ENCODE results near the gene SAMD11.
"Not testable (repeated sequence)": the region's sequence is repeated elsewhere in the genome, so short reads cannot be mapped to it uniquely, and the experiment has no call there.

Gene SAMD11

GRCh38 chr1:978069-978834, 54.5 kb downstream of the SAMD11 start:
- no peak for DNase-seq

GRCh38 chr1:978835-979743, 55.4 kb downstream of the SAMD11 start:
- no peak for DNase-seq

- no peak for DNase-seq
Observed at GRCh38 chr1:979744-980072, 56.0 kb downstream of the SAMD11 start.

- DNase-seq, result no peak
Observed at GRCh38 chr1:980137-980571, 56.4 kb downstream of the SAMD11 start.

GRCh38 chr1:980602-981395, 57.1 kb downstream of the SAMD11 start:
- DNase-seq, result no peak

- DNase-seq, result no peak
Observed at GRCh38 chr1:981491-981954, 57.8 kb downstream of the SAMD11 start.

- DNase-seq, result no peak
Observed at GRCh38 chr1:981955-982558, 58.3 kb downstream of the SAMD11 start, which contains the start of gene PERM1. PERM1 (minus strand) TSS chr1:982093; CDS start chr1:981029, 1,064 bp downstream.

GRCh38 chr1:982765-983436, 59.2 kb downstream of the SAMD11 start:
- DNase-seq, result no peak

GRCh38 chr1:983798-984475, 60.2 kb downstream of the SAMD11 start:
- no peak for DNase-seq

- no peak for DNase-seq
Observed at GRCh38 chr1:984476-984814, 60.7 kb downstream of the SAMD11 start.

GRCh38 chr1:985126-985525, 61.4 kb downstream of the SAMD11 start:
- DNase-seq, result no peak

GRCh38 chr1:988061-988460, 64.3 kb downstream of the SAMD11 start:
- not testable (repeated sequence) for DNase-seq

GRCh38 chr1:991275-991674, 67.6 kb downstream of the SAMD11 start:
- not testable (repeated sequence) for DNase-seq

GRCh38 chr1:991895-992294, 68.2 kb downstream of the SAMD11 start:
- DNase-seq, result no peak

- no peak for DNase-seq
Observed at GRCh38 chr1:992362-992761, 68.6 kb downstream of the SAMD11 start.

- DNase-seq, result no peak
Observed at GRCh38 chr1:993379-993995, 69.8 kb downstream of the SAMD11 start.

Data from NCI-H2107 (cell line).